K562 (cell line): Measurements from ENCODE around the gene GLYAT. TPM values are rescaled to one million over a fixed set of nuclear protein-coding genes. Genes with fewer than 3 reads are reported as not detected.

Experiments
- BHLHE40 ChIP-seq: IDR thresholded peaks from 2 replicates; pipeline ENCODE4 v1.6.1; 2011; ENCODE audit warnings: low read length, improper control_type of control experiment
- CBX3 ChIP-seq, 2 experiments: IDR thresholded peaks; 1 replicate in 1 of 2; 2 replicates in 1 of 2; pipeline ENCODE4 v1.6.1; 2012; ENCODE audit warnings: inconsistent platforms in 2 of 2, low read length in 2 of 2, borderline replicate concordance in 1 of 2, control low read depth in 1 of 2
- CEBPB ChIP-seq: fragments of 450-650 bp; IDR thresholded peaks from 2 replicates; pipeline ENCODE4 v1.6.1; 2016; ENCODE audit warnings: missing genetic modification characterization, missing compliant biosample characterization
- ESRRA ChIP-seq: fragments of 450-650 bp; IDR thresholded peaks from 2 replicates; pipeline ENCODE4 v1.6.1; 2014; ENCODE audit warnings: low read depth, mild to moderate bottlenecking, moderate library complexity, borderline replicate concordance
- JUND ChIP-seq, 2 experiments: IDR thresholded peaks; 2 replicates in 1 of 2; 3 replicates in 1 of 2; pipeline ENCODE4 v1.6.1; 2011; ENCODE audit warnings: borderline replicate concordance in 2 of 2, low read depth in 2 of 2, low read length in 2 of 2, improper control_type of control experiment in 1 of 2, missing biosample characterization in 1 of 2, missing genetic modification characterization in 1 of 2, missing genetic modification reagents in 1 of 2
- KDM1A ChIP-seq, 2 experiments: fragments of 450-650 bp; IDR thresholded peaks; 2 replicates each; pipeline ENCODE4 v1.6.1; 2016; ENCODE audit warnings: mild to moderate bottlenecking in 2 of 2
- MTA1 ChIP-seq: fragments of 450-650 bp; IDR thresholded peaks from 2 replicates; pipeline ENCODE4 v1.6.1; 2017; ENCODE audit warnings: borderline replicate concordance
- NONO ChIP-seq, 2 experiments: fragments of 200-400 bp in 1 of 2; fragments of 450-650 bp in 1 of 2; formaldehyde crosslinking in 1 of 2; IDR thresholded peaks; 2 replicates each; pipeline ENCODE4 v1.6.1; 2017; ENCODE audit warnings: low read depth in 2 of 2, mild to moderate bottlenecking in 2 of 2, moderate library complexity in 2 of 2, low read length in 1 of 2
- SOX6 ChIP-seq: fragments of 450-650 bp; IDR thresholded peaks from 2 replicates; pipeline ENCODE4 v1.6.1; 2014; ENCODE audit warnings: mild to moderate bottlenecking
- SPI1 ChIP-seq: IDR thresholded peaks from 2 replicates; pipeline ENCODE4 v1.6.1; 2011; ENCODE audit warnings: low read depth, low read length, control low read depth, borderline replicate concordance
- STAT5A ChIP-seq: IDR thresholded peaks from 2 replicates; pipeline ENCODE4 v1.6.1; 2012; ENCODE audit warnings: low read length, inconsistent platforms, borderline replicate concordance
- TAF1 ChIP-seq: IDR thresholded peaks from 2 replicates; pipeline ENCODE4 v1.6.1; 2011; ENCODE audit warnings: mild to moderate bottlenecking, low read length, moderate library complexity; ENCODE audit not compliant: insufficient read depth, control insufficient read depth, severe bottlenecking; ENCODE audit errors: extremely low read depth
- polyA plus RNA-seq, 8 experiments: library from polyadenylated mRNA; depleted of rRNA in 4 of 8; stranded (reverse) in 5 of 8; unstranded in 3 of 8; fragments of >200 nt; fragmentation: Nextera tagmentation in 2 of 8; fragmentation: Illumina TruSeq in 1 of 8; extraction: Ambion mirVana in 2 of 8; extraction: Trizol in 1 of 8; gene quantifications; 2 replicates each; pipeline versions ENCODE4 v1.2.1 to v1.2.3, GENCODE V29; 2011 to 2014; ENCODE audit warnings: inconsistent platforms in 1 of 8, missing spikeins in 1 of 8
- total RNA-seq, 7 experiments: library from RNA; depleted of rRNA in 6 of 7; stranded (reverse); fragments of >200 nt in 6 of 7; fragmentation: Illumina TruSeq in 2 of 7; extraction: Trizol in 2 of 7; gene quantifications; 2 replicates each; pipeline versions ENCODE4 v1.2.1 to v1.2.3, GENCODE V29; 2011 to 2021; ENCODE audit warnings: low replicate concordance in 1 of 7
- TF ChIP-seq, protein P1 (sequence below): sonication (generic); formaldehyde crosslinking; IDR thresholded peaks from 2 replicates; pipeline ENCODE4 v1.8.1; 2023; ENCODE audit warnings: mild to moderate bottlenecking, missing genetic modification reagents
- TF ChIP-seq, protein P2 (sequence below): sonication (generic); formaldehyde crosslinking; IDR thresholded peaks from 2 replicates; pipeline ENCODE4 v1.8.0; 2023; ENCODE audit warnings: missing genetic modification reagents, mild to moderate bottlenecking, borderline replicate concordance
- TF ChIP-seq, protein P3 (sequence below): fragments of 450-650 bp; IDR thresholded peaks from 2 replicates; pipeline ENCODE4 v1.6.1; 2017; ENCODE audit warnings: antibody characterized with exemption, mild to moderate bottlenecking

Gene GLYAT
- total and polyA plus RNA-seq, 9 of the 15 experiments (the other 6 are each of a cell fraction or from before 2014, with no cell fraction given) = not detected

DNA sequence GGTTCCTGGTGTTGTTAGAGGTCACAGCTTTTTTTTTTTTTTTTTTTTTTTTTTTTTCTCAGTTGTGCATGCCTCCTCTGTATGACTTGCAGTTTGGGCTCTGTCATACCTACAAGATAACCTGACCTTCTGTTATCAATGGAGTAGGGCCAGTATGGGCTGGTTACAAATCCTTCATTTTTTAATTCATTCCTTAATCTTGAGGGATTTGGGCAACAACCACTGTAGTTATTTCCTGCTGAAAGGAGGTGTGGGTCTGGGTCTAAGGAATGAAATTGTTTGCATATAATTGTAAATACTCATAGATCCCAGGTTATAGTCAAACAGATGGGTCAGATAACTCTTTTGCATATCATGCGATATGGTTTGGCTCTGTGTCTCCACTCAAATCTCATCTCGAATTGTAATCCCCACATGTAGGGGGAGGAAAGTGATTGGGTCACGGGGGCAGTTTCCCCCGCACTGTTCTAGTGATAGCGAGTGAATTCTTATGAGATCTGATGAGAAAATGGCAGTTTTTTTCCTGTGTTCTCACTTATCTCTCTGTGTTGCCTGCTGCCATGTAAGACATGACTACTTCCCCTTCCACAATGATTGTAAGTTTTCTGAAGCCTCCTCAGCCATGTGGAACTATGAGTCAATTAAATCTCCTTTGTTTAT is 14.1 kb upstream of the GLYAT start (continued):
- TF ChIP-seq CBX3 (IDR thresholded peaks at IDR 0.05; ENCODE audit: borderline replicate concordance in 1 of 2, low read length in 2 of 2) = 0 out of 3 replicates have a peak, but pooled peaks of 1 of the 2 experiments have one; percentile 18
- peak; percentile 25; the same call in 1 of the 2 replicates for TF ChIP-seq ESRRA
- TF ChIP-seq KDM1A (IDR thresholded peaks at IDR 0.05) = peak; percentile 96 to 97
- TF ChIP-seq STAT5A = peak; percentile 11; the same call in 1 of the 2 replicates
- TF ChIP-seq, protein P1, sequence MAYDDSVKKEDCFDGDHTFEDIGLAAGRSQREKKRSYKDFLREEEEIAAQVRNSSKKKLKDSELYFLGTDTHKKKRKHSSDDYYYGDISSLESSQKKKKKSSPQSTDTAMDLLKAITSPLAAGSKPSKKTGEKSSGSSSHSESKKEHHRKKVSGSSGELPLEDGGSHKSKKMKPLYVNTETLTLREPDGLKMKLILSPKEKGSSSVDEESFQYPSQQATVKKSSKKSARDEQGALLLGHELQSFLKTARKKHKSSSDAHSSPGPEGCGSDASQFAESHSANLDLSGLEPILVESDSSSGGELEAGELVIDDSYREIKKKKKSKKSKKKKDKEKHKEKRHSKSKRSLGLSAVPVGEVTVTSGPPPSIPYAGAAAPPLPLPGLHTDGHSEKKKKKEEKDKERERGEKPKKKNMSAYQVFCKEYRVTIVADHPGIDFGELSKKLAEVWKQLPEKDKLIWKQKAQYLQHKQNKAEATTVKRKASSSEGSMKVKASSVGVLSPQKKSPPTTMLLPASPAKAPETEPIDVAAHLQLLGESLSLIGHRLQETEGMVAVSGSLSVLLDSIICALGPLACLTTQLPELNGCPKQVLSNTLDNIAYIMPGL (CRISPR knock-in tag) = no peak
- TF ChIP-seq CEBPB (tag) = no peak
- TF ChIP-seq NONO (IDR thresholded peaks at IDR 0.05; ENCODE audit: low read depth in 2 of 2, low read length in 1 of 2) = no peak
- TF ChIP-seq SOX6 = peak; percentile 88
- TF ChIP-seq, protein P2, sequence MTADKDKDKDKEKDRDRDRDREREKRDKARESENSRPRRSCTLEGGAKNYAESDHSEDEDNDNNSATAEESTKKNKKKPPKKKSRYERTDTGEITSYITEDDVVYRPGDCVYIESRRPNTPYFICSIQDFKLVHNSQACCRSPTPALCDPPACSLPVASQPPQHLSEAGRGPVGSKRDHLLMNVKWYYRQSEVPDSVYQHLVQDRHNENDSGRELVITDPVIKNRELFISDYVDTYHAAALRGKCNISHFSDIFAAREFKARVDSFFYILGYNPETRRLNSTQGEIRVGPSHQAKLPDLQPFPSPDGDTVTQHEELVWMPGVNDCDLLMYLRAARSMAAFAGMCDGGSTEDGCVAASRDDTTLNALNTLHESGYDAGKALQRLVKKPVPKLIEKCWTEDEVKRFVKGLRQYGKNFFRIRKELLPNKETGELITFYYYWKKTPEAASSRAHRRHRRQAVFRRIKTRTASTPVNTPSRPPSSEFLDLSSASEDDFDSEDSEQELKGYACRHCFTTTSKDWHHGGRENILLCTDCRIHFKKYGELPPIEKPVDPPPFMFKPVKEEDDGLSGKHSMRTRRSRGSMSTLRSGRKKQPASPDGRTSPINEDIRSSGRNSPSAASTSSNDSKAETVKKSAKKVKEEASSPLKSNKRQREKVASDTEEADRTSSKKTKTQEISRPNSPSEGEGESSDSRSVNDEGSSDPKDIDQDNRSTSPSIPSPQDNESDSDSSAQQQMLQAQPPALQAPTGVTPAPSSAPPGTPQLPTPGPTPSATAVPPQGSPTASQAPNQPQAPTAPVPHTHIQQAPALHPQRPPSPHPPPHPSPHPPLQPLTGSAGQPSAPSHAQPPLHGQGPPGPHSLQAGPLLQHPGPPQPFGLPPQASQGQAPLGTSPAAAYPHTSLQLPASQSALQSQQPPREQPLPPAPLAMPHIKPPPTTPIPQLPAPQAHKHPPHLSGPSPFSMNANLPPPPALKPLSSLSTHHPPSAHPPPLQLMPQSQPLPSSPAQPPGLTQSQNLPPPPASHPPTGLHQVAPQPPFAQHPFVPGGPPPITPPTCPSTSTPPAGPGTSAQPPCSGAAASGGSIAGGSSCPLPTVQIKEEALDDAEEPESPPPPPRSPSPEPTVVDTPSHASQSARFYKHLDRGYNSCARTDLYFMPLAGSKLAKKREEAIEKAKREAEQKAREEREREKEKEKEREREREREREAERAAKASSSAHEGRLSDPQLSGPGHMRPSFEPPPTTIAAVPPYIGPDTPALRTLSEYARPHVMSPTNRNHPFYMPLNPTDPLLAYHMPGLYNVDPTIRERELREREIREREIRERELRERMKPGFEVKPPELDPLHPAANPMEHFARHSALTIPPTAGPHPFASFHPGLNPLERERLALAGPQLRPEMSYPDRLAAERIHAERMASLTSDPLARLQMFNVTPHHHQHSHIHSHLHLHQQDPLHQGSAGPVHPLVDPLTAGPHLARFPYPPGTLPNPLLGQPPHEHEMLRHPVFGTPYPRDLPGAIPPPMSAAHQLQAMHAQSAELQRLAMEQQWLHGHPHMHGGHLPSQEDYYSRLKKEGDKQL = no peak
- TF ChIP-seq SPI1 = no peak
- TF ChIP-seq, protein P3, sequence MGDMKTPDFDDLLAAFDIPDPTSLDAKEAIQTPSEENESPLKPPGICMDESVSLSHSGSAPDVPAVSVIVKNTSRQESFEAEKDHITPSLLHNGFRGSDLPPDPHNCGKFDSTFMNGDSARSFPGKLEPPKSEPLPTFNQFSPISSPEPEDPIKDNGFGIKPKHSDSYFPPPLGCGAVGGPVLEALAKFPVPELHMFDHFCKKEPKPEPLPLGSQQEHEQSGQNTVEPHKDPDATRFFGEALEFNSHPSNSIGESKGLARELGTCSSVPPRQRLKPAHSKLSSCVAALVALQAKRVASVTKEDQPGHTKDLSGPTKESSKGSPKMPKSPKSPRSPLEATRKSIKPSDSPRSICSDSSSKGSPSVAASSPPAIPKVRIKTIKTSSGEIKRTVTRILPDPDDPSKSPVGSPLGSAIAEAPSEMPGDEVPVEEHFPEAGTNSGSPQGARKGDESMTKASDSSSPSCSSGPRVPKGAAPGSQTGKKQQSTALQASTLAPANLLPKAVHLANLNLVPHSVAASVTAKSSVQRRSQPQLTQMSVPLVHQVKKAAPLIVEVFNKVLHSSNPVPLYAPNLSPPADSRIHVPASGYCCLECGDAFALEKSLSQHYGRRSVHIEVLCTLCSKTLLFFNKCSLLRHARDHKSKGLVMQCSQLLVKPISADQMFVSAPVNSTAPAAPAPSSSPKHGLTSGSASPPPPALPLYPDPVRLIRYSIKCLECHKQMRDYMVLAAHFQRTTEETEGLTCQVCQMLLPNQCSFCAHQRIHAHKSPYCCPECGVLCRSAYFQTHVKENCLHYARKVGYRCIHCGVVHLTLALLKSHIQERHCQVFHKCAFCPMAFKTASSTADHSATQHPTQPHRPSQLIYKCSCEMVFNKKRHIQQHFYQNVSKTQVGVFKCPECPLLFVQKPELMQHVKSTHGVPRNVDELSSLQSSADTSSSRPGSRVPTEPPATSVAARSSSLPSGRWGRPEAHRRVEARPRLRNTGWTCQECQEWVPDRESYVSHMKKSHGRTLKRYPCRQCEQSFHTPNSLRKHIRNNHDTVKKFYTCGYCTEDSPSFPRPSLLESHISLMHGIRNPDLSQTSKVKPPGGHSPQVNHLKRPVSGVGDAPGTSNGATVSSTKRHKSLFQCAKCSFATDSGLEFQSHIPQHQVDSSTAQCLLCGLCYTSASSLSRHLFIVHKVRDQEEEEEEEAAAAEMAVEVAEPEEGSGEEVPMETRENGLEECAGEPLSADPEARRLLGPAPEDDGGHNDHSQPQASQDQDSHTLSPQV = peak; percentile 53; the same call in 1 of the 2 replicates
- peak; percentile 49; the same call in 1 of the 2 replicates for TF ChIP-seq BHLHE40
- peak; percentile 41; the same call in 1 of the 2 replicates for TF ChIP-seq JUND (IDR thresholded peaks at IDR 0.05; ENCODE audit: borderline replicate concordance, low read depth, low read length)
- no peak; the same call in 1 of the 3 replicates for TF ChIP-seq JUND (tag; IDR thresholded peaks at IDR 0.05; ENCODE audit: borderline replicate concordance, low read depth, low read length)
- peak; percentile 68; the same call in 1 of the 2 replicates for TF ChIP-seq MTA1
- TF ChIP-seq TAF1 = no peak
